Measurements from ENCODE around the gene FAM120A.

DNA sequence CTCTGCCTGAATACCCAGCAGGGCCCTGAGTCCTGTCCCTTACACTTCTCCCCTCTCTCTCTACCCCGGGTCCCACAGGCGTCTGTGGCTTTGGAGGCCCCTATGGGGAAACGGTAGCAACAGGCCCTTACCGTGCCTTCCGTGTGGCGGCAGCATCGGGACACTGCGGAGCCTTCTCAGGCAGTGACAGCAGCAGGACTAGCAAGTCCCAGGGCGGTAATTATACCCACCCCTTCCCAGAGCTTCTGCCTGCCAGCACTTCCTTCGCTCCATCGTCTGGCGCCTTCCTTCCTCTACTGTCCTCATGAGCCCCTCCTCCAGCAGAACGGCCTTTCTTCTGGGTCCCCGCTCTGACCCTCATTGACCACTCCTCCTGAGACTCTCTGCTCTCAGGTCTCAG is 107.0 kb downstream of the FAM120A start:
- TF ChIP-seq POLR2A (IDR thresholded peaks at IDR 0.05): no peak
- TF ChIP-seq CTCF (IDR thresholded peaks at IDR 0.05): no peak

Data from body of pancreas (tissue), 4 donors.